Non-pigmented ciliary epithelial cell (primary cell): ENCODE measurements around the gene ALPK3.

ENCODE experiments used
- DNase-seq: peaks from one replicate; pipeline ENCODE4 v3.0.0-alpha.2; 2010; ENCODE audit warnings: low read depth

Gene ALPK3

DNA sequence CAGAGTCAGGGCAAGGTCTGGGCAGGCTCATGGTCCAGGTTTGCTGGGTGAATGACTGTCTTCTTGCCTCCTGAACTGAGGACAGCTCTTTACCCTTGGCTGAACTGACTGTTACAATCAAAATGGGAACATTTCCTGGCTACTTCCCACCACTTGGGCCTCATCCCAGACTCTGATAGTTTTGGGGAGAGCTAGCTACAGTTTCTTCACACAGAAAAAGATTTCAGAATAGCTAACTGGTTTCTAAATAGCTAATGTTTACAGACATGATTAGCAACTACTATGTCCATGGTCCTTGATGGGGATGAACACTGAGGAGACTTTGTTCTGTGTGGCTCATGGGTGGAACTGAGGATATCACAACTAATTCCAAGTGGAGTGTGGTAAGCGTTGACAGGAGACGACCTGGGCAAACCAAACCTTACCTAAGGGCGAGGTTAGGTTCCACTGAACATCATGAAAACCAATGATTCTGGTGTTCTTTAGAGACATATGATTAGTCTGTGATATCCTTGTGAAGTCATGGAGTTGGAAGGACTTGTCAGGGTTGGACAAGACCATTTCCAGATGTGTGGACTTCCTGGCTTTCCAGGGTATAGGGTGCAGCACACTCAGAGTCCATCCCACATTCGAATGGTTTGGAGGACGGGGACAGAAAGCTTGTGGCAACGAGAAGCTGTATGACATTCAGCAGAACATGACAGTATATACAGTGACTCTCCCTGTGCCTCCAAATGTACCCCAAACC, 7.3 kb downstream of the ALPK3 start:
- no peak for DNase-seq

DNA sequence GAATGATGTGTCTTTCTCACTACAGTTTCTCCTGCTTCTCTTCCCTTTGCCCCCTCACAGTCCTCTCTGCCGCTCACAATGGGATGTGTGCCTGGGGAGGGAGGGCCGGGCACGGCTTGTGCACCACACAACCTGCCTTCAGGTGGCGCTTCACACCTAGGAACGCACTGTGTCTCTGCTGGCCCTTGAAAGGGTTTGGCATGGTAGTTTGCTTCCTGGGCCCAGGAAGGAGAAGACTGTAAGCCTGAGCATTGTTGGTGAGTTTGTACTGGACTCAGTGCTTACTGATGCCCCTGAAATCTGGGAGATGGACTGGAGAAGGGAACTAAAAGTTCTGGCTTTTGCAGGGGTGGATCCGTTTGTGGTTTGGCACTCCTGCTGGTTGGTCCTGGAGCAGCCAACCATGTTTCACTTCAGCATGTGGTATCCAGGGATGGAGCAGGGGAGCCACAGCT, 9.2 kb downstream of the ALPK3 start:
- no peak for DNase-seq

DNA sequence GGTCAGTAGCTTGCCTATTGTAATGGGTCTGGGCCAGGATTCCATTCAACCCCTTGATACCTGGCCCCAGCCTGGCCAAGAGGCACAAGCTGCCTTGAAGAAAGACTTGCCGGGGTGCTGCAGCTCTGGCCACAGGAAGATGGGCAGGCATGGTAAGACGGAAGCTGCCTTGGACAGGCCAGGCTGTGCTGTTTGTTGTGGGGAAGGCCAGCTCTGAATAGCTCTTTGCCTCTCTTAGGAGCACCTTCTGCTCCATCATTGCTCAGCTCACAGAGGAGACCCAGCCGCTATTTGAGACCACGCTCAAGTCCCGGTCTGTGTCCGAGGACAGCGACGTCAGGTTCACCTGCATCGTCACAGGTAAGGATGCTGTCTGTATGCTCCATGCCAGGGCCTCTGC, 10.1 kb downstream of the ALPK3 start:
- DNase-seq: no peak

DNA sequence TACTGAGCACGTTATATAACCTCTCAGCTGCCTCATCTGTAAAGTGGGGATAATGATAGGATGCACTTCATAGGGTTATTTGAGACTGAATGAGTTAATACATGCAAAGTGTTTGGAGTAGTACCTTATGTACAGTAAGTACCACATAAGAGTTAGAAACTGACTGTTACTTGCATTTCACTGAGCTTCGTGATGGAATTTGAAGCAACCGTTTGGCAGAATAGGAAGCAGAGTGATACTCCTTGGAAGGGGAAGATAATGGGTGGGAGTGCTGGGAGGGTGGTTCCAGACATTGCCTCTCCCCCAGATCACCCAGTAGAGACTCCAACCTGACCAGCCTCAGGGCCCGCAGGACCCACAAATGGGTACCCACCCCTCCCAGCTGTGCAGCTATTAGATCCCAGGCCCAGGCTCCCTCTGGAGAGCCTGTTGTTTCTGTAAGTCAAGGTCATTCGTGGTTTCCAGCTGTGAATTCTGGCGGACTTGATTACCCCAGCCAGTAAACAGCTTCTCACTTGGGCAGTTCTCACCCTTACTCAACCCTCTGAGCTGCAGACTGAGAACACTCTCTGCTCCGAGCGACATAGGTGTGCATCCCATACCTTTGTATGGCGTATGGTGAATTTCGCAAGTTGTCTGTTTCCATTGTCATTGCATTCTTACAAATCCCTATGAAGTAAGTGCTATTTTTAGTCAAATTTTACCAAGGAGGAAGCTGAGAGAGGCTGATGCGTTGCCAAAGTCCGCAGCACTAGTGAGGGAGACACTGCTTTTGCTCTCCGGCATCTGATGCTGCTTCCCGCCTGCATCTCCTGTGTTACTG, 11.1 kb downstream of the ALPK3 start:
- no peak for DNase-seq

DNA sequence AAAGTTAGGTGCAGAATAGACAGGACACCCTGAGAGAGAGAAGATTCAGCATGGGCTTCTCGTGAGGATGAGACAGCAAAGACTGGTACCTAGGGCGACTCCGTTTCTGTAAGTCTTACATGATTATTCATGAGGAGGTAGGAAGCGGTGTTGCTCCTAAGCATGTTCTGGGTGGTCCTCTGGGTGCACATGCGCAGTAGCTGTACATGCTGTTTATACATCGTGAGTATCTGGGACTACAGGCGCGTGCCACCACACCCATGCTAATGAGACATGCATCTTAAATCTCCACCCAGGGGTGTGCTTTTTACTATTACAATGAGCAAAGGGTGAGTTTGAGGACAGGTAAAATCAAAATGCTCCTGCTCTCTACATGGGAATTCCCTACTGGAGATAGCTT, 12.3 kb downstream of the ALPK3 start:
- no peak for DNase-seq

DNA sequence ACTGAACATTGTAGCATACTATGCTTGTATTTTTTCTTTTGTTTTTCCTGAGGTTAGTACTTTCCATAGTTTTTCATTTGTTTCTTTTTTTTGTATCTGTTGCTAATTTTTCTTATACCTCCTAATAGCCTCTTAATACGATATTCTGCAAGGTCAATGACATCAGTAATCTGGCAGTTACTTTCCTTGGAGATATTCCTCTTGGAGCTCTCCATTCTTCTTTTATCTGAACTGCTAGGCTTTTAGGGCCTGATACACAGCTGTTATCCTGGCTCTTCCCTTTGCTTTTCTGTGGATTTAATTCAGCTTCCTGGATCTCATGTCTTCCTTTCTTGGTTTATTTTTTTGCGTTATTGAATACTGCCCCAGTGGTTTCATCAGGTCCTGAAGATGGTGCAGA, 12.9 kb downstream of the ALPK3 start:
- no peak for DNase-seq

DNA sequence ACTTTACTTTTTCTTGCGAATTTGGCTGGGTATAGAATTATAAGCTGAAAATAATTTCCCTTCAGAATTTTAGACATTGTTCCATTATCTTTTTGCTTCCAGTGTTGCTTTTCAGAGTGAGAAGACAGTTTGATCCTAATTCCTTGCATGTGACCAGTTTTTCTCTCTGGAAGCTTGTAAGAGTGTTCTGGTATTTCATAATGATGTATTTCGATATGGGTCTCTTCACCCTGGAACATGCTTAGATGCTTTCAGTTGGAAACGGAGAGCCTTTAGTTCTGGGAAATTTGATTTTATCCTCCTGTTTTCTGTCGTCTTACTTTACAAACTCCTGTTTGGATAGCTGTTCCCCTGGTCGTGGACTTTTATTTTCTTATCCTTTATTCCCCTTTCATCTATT, 13.9 kb downstream of the ALPK3 start:
- no peak for DNase-seq

DNA sequence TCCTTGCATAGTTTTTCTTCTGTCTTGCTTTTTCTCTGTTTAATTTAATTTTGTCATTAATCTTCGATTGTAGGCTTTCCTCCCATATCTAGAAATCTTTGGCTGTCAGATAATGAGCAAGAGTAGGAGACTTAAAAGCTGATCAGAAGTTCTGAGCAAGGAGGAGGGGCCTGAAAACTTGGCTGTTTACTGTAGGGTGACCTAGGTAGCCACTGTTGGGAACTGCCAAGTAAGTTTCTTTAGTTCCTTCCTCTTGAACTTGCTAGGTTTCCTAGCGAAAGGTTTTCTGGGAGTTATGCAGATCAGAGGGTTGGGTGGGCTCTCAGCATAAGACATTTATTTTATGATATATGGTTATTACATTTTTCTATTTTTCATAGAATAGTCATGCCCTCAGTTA, 14.5 kb downstream of the ALPK3 start:
- DNase-seq: no peak

DNA sequence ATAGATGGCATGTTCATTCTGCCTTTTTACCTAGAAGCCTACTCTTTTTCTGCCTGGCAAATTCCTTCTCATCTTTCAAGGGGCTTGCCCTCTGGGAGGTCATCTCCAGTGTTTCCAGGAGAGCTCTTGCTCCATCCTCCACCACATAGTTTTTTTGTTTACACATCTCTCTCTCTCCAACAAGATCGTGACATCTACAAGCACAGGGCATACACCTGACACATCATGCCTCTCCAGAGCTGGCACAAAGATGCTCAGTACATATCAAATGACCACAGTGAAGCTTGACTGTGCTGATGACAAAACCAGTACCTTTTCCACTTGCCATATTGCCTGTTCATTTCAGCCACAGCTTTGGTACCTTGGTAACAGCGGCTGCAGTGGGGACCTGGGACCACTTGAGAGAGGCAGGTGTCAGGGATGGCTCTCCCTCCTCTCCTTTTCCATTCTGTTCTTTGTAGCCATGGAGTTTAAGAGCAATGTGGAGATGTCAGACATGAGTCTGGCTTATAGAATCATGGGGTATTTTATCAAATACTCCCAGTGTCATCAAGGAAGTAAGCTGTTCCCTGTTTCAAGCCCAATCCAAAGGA, 15.4 kb downstream of the ALPK3 start:
- no peak for DNase-seq

DNA sequence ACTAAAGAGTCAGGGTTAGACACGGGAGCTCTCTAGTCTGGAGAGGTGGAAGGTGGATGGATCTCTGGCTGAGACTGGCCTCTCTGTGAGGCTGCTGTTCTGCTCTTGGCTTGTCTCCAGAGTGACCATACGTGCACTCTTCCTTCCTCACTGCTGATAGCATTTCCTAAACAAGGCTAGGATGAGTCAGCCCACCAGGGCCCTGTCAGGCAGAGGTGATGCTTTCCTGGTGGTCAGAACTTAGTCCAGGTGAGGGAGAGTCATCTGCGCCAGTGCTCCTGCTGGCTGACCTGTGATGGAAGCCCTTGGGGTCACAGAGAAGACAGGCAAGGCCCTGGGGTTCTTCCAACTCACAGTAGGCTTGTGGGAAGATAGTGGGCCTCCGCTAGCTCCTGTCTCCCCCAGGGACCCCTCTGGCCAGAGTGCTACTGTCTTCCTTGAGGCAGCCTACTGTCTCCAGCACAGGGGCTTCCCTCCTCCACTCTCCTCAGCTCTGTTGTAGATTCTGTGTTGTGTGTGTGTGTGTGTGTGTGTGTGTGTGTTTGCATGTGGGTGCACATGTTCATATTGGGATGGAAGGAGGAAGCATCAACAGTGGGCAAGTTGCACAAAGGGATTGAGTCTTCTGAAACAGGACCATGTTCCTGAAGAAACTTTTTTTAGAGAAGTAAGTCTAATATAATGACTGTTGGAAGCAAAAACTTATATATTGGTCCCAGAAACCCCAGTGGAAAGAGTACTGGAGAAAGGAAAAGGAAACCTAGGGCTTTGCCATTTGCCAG, 16.5 kb downstream of the ALPK3 start:
- no peak for DNase-seq

DNA sequence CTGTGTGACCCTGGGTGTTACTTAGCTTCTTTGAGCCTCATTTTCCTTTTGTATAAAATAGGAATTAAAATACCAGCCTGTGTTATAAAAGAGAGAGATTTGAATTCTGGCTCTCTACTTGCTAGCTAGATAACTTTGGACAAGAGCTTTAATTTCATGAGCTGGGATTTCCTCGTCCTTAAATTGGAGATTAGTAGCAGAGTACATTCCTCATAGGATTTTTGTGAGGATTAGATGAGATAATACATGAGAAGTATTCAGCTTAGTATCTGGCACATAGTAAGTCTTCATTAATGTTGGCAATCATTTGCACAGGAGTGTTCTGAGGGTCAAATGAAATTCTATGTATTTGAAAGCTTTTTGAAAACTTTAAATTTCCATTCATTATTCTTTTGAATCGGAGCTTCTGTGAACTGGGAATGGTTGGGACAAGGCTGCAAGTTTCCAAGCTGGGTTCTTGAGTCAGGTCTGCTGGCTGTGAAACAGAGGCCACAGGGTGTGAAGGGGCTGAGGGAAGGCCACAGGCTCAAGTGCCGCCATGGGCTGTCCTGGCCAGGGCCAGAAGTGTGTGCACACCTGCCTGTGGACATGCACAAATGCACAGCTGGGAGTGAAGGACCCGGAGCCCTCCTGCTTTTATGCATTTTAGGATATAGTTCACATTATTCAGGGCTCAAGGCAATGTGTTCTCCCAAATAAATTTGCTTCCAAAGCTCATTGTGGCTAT, 17.2 kb downstream of the ALPK3 start:
- DNase-seq: no peak

DNA sequence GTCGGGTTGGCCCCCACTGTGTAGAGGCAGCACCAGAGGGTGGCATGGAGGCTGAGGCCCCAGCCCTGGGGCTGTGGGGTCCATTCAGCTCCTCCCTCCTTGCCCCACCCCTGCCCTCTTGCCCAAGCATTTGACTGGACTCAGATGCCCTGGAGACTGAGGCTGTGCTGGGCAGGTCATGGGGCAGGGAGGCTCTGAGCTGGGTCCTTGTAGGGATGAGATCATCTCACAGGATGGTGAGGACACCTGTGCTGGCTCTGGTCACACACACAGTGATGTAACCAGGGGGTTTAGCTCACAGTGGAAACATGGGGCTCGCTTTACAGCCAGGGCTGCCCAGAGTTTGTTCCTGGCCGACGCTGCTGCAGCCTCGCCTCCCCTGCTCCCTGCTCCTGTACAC, 17.8 kb downstream of the ALPK3 start:
- no peak for DNase-seq

DNA sequence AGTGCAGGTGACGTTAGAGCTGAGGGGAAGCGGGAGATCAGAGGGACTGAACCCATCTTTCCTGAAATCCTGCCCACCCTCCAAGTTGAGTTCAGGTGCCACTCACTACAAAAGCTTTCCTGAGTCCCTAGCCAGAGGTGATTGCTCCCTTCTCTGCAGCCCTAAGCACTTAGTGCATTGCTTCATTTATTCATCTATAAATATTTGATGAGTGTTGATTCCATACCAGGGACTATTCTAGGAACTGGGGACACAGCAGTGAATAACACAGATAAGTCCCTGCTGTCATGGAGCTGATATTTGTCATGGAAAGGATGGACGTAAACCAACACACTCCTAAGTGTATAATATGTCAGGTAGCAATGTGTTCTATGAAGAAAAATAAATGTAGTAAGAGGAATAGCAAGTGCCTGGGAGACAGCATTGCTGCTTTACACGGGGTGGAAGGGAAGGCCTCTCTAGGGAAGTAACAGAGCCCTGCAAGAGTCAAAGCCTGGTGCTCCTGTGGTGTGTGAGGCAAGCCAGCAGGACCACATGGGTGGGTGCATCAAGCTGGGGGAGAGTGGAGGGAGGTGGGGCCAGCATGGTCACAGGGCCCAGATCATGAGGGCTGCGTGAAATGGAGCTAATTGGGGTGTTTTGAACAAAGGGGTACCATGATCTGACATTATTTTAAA, 18.6 kb downstream of the ALPK3 start:
- no peak for DNase-seq

DNA sequence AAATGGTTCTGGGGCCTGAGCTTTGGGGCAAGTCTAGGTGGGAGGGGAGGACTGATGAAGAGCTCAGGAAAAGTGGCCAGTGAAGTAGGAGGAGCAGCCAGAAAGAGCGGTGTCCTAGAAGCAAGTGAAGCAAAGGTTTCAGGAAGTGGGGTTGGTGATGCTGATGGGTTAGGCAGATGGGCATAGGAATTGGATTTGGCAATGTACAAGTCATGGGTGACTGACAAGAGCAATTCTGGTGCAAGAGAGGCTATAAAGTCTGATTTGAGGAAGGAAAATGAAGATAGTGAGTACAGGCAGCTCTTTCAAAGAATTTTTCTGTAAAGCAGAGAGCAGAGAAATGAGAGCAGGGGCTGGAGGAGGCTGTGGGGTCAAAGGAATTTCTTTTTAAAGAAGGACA, 19.7 kb downstream of the ALPK3 start:
- no peak for DNase-seq

DNA sequence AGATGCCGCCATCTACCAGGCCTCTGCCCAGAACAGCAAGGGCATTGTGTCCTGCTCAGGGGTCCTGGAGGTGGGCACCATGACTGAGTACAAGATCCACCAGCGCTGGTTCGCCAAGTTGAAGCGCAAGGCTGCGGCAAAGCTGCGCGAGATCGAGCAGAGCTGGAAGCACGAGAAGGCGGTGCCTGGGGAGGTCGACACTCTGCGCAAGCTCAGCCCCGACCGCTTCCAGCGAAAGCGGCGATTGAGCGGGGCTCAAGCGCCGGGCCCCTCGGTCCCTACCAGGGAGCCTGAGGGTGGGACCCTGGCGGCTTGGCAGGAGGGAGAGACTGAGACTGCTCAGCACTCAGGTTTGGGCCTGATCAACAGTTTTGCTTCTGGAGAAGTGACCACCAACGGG, 22.6 kb downstream of the ALPK3 start:
- no peak for DNase-seq

DNA sequence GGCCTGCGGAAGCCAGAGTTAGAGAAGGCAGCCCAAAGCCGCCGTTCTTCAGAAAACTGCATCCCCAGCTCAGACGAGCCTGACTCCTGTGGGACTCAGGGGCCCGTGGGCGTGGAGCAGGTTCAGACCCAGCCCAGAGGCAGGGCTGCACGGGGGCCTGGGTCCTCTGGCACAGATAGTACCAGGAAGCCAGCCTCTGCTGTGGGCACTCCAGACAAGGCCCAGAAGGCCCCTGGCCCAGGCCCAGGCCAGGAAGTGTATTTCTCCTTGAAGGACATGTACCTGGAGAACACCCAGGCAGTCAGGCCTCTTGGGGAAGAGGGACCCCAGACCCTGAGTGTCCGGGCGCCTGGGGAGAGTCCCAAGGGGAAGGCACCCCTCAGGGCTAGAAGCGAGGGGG, 23.1 kb downstream of the ALPK3 start:
- no peak for DNase-seq

DNA sequence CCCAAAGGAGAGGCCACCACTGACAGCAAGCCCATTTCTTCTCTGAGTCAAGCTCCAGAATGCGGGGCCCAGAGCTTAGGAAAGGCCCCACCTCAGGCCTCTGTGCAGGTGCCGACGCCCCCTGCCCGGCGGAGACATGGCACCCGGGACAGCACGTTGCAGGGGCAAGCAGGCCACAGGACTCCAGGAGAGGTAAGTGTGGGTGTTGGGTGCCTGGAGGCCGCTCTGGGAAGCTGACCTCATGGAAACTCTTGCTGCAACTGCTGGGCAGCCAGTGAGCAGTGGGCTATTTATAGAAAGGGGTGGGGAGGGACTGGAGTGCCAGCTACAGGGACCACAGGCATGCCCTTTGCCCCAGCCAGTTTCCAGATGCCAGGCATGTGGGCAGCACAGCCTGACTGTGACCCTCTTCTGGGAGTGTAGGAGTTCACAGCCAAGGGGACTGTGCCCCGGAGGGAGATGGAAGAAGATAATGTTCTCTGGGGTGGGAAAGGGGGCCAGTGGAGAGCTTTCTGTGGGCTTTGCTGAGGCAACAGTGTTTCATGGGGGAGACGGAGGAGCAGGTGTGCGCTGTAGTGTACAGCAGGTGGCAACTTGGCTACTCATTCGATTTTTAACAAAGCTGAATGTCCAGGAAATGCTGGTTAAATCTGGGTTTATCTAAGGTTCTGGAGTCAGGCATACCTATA, 23.7 kb downstream of the ALPK3 start:
- no peak for DNase-seq

DNA sequence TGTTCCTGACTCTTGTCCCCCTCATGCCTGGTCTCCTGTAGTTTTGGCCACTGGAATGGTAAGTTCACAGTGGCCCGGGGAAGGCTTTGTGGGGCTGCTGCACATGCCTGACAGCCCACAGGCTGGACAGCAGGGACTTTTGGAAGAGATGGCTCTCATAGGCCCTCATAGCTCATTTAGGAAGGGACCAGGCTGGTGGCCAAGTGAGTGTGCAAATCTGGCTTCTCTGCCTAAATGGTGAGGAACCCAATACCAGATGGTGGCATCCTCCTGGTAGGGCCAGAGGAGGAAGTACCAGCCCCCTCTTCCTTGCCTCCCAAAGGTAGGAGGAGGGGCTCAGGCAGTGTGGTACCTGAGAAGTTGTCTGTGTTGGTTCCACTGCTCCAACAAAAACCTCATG, 25.6 kb downstream of the ALPK3 start:
- DNase-seq: no peak

DNA sequence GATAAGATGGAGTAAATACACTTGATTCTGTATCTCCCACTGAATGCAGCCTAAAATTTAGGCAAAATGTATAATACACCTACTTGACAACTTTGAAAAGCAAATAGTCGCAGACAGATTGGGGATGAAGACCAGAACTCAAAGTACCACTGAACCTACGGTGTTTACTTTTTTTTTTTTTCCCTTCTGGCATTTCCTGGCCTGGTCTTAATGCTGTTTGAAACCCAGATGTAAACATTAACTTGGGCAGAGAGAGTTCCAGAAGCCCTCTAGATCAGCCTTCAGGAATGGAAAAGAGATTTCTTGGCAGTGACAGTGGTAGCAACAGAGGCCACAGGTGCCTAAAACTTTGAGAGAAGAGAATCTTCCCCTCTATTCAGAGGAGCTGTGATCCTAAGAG, 27.8 kb downstream of the ALPK3 start:
- no peak for DNase-seq

DNA sequence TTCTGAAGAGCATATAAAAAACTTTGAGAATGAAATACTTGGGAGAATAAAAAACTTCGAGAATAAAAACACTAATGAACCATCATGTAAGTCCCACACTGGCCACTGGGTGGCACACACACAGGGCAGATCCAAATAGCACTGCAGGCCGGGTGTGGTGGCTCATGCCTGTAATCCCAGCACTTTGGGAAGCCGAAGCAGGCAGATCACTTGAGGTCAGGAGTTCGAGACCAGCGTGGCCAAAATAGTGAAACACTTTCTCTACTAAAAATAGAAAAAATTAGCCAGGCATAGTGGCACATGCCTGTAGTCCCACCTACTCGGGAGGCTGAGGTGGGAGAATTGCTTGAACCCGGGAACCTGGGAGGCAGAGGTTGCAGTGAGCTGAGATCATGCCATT, 28.5 kb downstream of the ALPK3 start:
- peak; percentile 14 for DNase-seq

DNA sequence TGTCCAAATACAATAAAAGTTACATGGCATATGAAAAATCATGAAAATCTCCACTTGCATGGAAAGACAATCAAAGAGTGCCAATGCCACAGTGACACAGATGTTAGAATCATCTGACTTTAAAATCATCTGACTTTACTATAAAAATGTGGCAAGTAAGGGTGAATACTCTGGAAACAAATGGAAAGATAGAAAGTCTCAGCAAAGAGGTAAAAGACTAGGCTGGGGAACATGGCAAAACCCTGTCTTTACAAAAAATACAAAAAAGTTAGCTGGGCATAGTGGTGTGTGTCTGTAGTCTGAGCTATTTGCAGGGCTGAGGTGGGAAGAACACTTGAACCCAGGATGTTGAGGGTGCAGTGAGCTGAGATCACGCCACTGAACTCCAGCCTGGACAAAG, 29.1 kb downstream of the ALPK3 start:
- DNase-seq: no peak
